ENCODE results near the gene GNG3. TPM values are rescaled to one million over a fixed set of nuclear protein-coding genes. Genes with fewer than 3 reads are reported as not detected.
A peak's percentile ranks its signal among the peaks of the same experiment; 100 is the strongest.
"Not testable (repeated sequence)": the region's sequence is repeated elsewhere in the genome, so short reads cannot be mapped to it uniquely, and the experiment has no call there.

GNG3 gene
- polyA plus RNA-seq, 3 donors = 0.09 to 0.12 TPM; not detected in 1

- 36 to 40% (median 39%) methylated on average over 4 of the region's 4 CpGs for WGBS, 3 donors
- no peak overlapping the region for H3K27ac ChIP-seq (ENCODE audit: low read depth, low read length)
Measured at GRCh38 chr11:62680825-62681240, 26.6 kb upstream of the GNG3 start.

- H3K27ac ChIP-seq (ENCODE audit: low read depth, low read length) = no peak overlapping the region
- 64 to 95% (median 84%) methylated on average over 7 of the region's 7 CpGs for WGBS, 3 donors
Measured at GRCh38 chr11:62682518-62682917, 25.0 kb upstream of the GNG3 start.

GRCh38 chr11:62687508-62688396 is 19.7 kb upstream of the GNG3 start:
- 37 to 44% (median 40%) methylated on average over 70 to 74 of the region's 74 CpGs for WGBS, 3 donors
- H3K27ac ChIP-seq (ENCODE audit: low read depth, low read length) = no peak overlapping the region

GRCh38 chr11:62688491-62688890 is 19.0 kb upstream of the GNG3 start:
- WGBS, 3 donors = 16 to 61% (median 45%) methylated on average over 1 of the region's 1 CpG
- no peak overlapping the region for H3K27ac ChIP-seq (ENCODE audit: low read depth, low read length)

- WGBS, 3 donors = 44 to 46% (median 45%) methylated on average over 11 of the region's 11 CpGs
- H3K27ac ChIP-seq (ENCODE audit: low read depth, low read length) = no peak within 1 kb of the TSS
Measured at GRCh38 chr11:62689421-62690183, 17.9 kb upstream of the GNG3 start, which contains the start of gene LRRN4CL. TSS of gene LRRN4CL (minus strand) at chr11:62689530. CDS start at chr11:62688508, 1,022 bp downstream.

GRCh38 chr11:62693624-62694023 is 13.9 kb upstream of the GNG3 start:
- 71 to 100% (median 90%) methylated on average over 3 to 4 of the region's 4 CpGs for WGBS, 3 donors
- not testable (repeated sequence) for H3K27ac ChIP-seq (ENCODE audit: low read depth, low read length)

GRCh38 chr11:62694455-62695167 is 12.9 kb upstream of the GNG3 start:
- WGBS, 3 donors = 39 to 55% (median 42%) methylated on average over 14 of the region's 14 CpGs
- no peak overlapping the region for H3K27ac ChIP-seq (ENCODE audit: low read depth, low read length)

GRCh38 chr11:62702246-62702645 is 5.2 kb upstream of the GNG3 start:
- H3K27ac ChIP-seq (ENCODE audit: low read depth, low read length) = no peak overlapping the region
- WGBS, 3 donors = 67 to 90% (median 71%) methylated on average over 8 to 11 of the region's 11 CpGs

- H3K27ac ChIP-seq (ENCODE audit: low read depth, low read length) = not testable (repeated sequence)
- 73 to 100% (median 87%) methylated on average over 4 of the region's 4 CpGs for WGBS, 3 donors
Measured at GRCh38 chr11:62703921-62704320, 3.6 kb upstream of the GNG3 start.

- WGBS, 3 donors = 23 to 60% (median 56%) methylated on average over 7 of the region's 7 CpGs
Measured at GRCh38 chr11:62705413-62705812, 2.1 kb upstream of the GNG3 start.

GRCh38 chr11:62705880-62706849 is 1.3 kb upstream of the GNG3 start:
- no peak overlapping the region for H3K27ac ChIP-seq (ENCODE audit: low read depth, low read length)
- 3 to 6% (median 6%) methylated on average over 58 to 73 of the region's 73 CpGs for WGBS, 3 donors

More at GRCh38 chr11:62705413-62705812, 2.1 kb upstream of the GNG3 start:
- no peak overlapping the region for H3K27ac ChIP-seq (ENCODE audit: low read depth, low read length)

- no peak overlapping the region for H3K27ac ChIP-seq (ENCODE audit: low read depth, low read length)
Measured at GRCh38 chr11:62706850-62707247, 627 bp upstream of the GNG3 start.

GRCh38 chr11:62708392-62708791 is 916 bp downstream of the GNG3 start:
- H3K27ac ChIP-seq (ENCODE audit: low read depth, low read length) = no peak overlapping the region
- WGBS, 3 donors = 68 to 82% (median 73%) methylated on average over 5 of the region's 5 CpGs

More at GRCh38 chr11:62706850-62707247, 627 bp upstream of the GNG3 start:
- WGBS, 3 donors = 55 to 87% (median 81%) methylated on average over 8 of the region's 8 CpGs

- H3K27ac ChIP-seq (ENCODE audit: low read depth, low read length) = no peak overlapping the region
- 2 to 6% (median 4%) methylated on average over 7 of the region's 7 CpGs for WGBS, 3 donors
Measured at GRCh38 chr11:62708793-62709192, 1.3 kb downstream of the GNG3 start.

GRCh38 chr11:62709247-62710000 is 1.9 kb downstream of the GNG3 start:
- H3K27ac ChIP-seq (ENCODE audit: low read depth, low read length) = peak overlapping the region; percentile 80
- WGBS, 3 donors = 0 to 5% (median 1%) methylated on average over 47 of the region's 47 CpGs

- peak overlapping the region; percentile 80 for H3K27ac ChIP-seq (ENCODE audit: low read depth, low read length)
- WGBS, 3 donors = 50 to 70% (median 51%) methylated on average over 7 of the region's 7 CpGs
Measured at GRCh38 chr11:62710001-62710345, 2.5 kb downstream of the GNG3 start.

- 39 to 84% (median 79%) methylated on average over 6 of the region's 6 CpGs for WGBS, 3 donors
- H3K27ac ChIP-seq (ENCODE audit: low read depth, low read length) = no peak overlapping the region
Measured at GRCh38 chr11:62712276-62712812, 4.9 kb downstream of the GNG3 start.
